Smooth muscle cell (in vitro differentiated cells): ENCODE results near the gene MAP3K12. TPM values are rescaled to one million over a fixed set of nuclear protein-coding genes. Genes with fewer than 3 reads are reported as not detected.

Experiments used
- DNase-seq: peaks from one replicate; lab custom pipeline; 2025; ENCODE audit not compliant: unreplicated experiment; lab: John Stamatoyannopoulos, UW
- H2AFZ ChIP-seq: fragments of 200-600 bp; sonication (generic); 2 replicates; pipeline ENCODE4 v1.6.0; 2016; ENCODE audit warnings: antibody characterized with exemption, low read depth, mild to moderate bottlenecking
- H3F3A ChIP-seq: fragments of 200-600 bp; sonication (generic); 2 replicates; pipeline ENCODE4 v1.6.0; 2017; ENCODE audit warnings: antibody characterized with exemption, low read depth
- H3K27ac ChIP-seq: fragments of 200-600 bp; sonication (generic); 2 replicates; pipeline ENCODE4 v1.5.1; 2016; ENCODE audit warnings: low read depth, mild to moderate bottlenecking
- H3K27me3 ChIP-seq: fragments of 200-600 bp; sonication (generic); 2 replicates; pipeline ENCODE4 v1.6.1; 2016; ENCODE audit warnings: low read depth, mild to moderate bottlenecking
- H3K36me3 ChIP-seq: fragments of 200-600 bp; sonication (generic); 2 replicates; pipeline ENCODE4 v1.5.1; 2016; ENCODE audit warnings: low read depth
- H3K4me1 ChIP-seq: fragments of 200-600 bp; sonication (generic); 2 replicates; pipeline ENCODE4 v1.5.1; 2016; ENCODE audit warnings: low read depth
- H3K4me2 ChIP-seq: fragments of 200-600 bp; sonication (generic); 2 replicates; pipeline ENCODE4 v1.6.0; 2016; ENCODE audit warnings: mild to moderate bottlenecking
- H3K4me3 ChIP-seq: fragments of 200-600 bp; sonication (generic); 2 replicates; pipeline ENCODE4 v1.5.1; 2016; ENCODE audit warnings: mild to moderate bottlenecking
- H3K79me2 ChIP-seq: fragments of 200-600 bp; sonication (generic); 2 replicates; pipeline ENCODE4 v1.6.0; 2016; ENCODE audit warnings: low read depth, mild to moderate bottlenecking
- H3K9ac ChIP-seq: fragments of 200-600 bp; sonication (generic); 2 replicates; pipeline ENCODE4 v1.6.0; 2016; ENCODE audit warnings: low read depth
- H3K9me3 ChIP-seq: fragments of 200-600 bp; sonication (generic); replicated peaks from 2 replicates; pipeline ENCODE4 v1.5.1; 2016; ENCODE audit warnings: low read depth
- H4K20me1 ChIP-seq: fragments of 200-600 bp; sonication (generic); 2 replicates; pipeline ENCODE4 v1.6.0; 2016; ENCODE audit warnings: low read depth
- WGBS: methylation state at CpG from one replicate; pipeline ENCODE4 v1.1.7; 2016; ENCODE audit warnings: low lambda C conversion rate; 5-methylcytosine and 5-hydroxymethylcytosine counted together
- polyA plus RNA-seq: library from polyadenylated mRNA; unstranded; fragments of >200 nt; fragmentation: Nextera tagmentation; extraction: Ambion mirVana; gene quantifications from 2 replicates; pipeline ENCODE4 v1.2.1, GENCODE V29; 2016
- total RNA-seq: library from RNA; depleted of rRNA; stranded (reverse); fragments of >200 nt; gene quantifications from 2 replicates; pipeline ENCODE4 v1.2.3, GENCODE V29; 2014
- TF ChIP-seq, protein P1 (sequence below): fragments of 200-600 bp; sonication (generic); IDR thresholded peaks from 2 replicates; pipeline ENCODE4 v1.5.1; 2017; ENCODE audit warnings: borderline replicate concordance, mild to moderate bottlenecking, antibody characterized with exemption; ENCODE audit not compliant: insufficient read depth, poor library complexity, severe bottlenecking

Gene MAP3K12
- total and polyA plus RNA-seq, 2 experiments from 2014 or later: 15.1 to 34.6 TPM

DNA sequence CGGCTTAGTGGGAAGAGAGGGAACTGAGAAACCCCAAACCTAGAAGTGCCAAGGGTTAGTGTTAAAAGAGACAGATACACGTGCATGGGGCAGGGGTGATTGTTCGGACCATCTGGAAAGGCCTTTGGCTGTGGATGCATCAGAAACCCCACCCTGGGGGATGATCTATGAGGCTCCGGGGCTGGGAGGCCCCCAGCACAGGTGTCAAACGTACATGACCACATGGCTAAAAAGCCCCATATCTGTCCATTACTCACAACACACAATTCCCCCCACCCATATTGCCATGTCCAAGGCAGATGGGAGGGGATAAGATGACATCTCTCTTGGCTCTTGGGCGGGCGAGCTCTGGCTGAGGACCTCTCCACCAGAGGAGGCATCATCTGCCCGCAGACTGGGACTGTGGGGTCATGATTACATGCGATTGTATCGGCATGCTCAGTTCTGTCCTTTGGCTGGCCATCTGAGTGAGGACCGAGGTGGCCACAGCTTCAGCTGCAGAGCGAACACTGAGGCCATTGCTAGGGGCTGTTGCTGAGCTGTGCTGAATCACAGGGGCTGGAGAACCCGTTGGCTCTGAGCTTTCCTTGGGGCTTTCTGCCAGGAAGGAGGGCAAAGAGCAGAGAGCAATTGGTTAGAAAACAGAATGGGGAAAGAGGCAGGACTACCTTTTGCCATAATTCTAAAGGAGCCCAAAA, 17.6 kb upstream of the MAP3K12 start:
- Histone ChIP-seq H4K20me1 (no peaks in the 10 kb centered on the region), H3K79me2 (no peaks in the 10 kb centered on the region), H2AFZ (no peak overlapping the region), H3K4me2 (no peak overlapping the region), H3K27me3 (no peaks in the 10 kb centered on the region), H3K4me3 (no peak overlapping the region), H3K36me3 (peaks cover 13% of the 10 kb centered on the region), H3K4me1 (no peaks in the 10 kb centered on the region), H3F3A (no peaks in the 10 kb centered on the region), H3K27ac (no peak overlapping the region), H3K9ac (no peak overlapping the region), H3K9me3 (no peaks in the 10 kb centered on the region)
- no peak for DNase-seq
- TF ChIP-seq, protein P1, sequence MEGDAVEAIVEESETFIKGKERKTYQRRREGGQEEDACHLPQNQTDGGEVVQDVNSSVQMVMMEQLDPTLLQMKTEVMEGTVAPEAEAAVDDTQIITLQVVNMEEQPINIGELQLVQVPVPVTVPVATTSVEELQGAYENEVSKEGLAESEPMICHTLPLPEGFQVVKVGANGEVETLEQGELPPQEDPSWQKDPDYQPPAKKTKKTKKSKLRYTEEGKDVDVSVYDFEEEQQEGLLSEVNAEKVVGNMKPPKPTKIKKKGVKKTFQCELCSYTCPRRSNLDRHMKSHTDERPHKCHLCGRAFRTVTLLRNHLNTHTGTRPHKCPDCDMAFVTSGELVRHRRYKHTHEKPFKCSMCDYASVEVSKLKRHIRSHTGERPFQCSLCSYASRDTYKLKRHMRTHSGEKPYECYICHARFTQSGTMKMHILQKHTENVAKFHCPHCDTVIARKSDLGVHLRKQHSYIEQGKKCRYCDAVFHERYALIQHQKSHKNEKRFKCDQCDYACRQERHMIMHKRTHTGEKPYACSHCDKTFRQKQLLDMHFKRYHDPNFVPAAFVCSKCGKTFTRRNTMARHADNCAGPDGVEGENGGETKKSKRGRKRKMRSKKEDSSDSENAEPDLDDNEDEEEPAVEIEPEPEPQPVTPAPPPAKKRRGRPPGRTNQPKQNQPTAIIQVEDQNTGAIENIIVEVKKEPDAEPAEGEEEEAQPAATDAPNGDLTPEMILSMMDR: no peak
- WGBS: 97% methylated on average over 13 of the region's 13 CpGs

DNA sequence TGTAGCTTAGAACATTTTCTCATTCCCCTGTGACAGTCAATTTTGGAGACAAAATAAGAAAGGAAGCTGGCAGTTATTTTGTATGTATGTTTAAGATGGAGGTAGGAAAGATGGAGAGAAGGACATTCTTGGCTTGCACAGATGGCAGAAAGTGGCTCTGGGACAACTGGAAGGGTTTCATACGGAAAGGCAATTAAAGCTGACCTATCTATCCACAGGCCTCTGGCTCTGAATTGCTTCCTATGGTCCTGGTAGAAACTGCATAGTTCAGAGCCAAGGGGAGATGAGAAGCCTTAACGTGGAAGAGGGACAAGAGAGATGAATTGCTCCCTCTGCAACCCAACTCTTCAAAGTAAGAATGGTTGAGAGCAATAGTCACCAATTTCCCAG, 16.0 kb upstream of the MAP3K12 start:
- Histone ChIP-seq H2AFZ (no peak overlapping the region), H3K9me3 (no peaks in the 10 kb centered on the region), H3K4me3 (no peak overlapping the region), H3K27me3 (no peaks in the 10 kb centered on the region), H4K20me1 (no peaks in the 10 kb centered on the region), H3K9ac (no peak overlapping the region), H3F3A (peaks cover 3% of the 10 kb centered on the region), H3K36me3 (peaks cover 7% of the 10 kb centered on the region), H3K4me1 (no peaks in the 10 kb centered on the region), H3K27ac (no peak overlapping the region), H3K79me2 (no peaks in the 10 kb centered on the region), H3K4me2 (no peak overlapping the region)
- 90% methylated on average over 2 of the region's 2 CpGs for WGBS
- no peak for DNase-seq
- TF ChIP-seq, protein P1: no peak

DNA sequence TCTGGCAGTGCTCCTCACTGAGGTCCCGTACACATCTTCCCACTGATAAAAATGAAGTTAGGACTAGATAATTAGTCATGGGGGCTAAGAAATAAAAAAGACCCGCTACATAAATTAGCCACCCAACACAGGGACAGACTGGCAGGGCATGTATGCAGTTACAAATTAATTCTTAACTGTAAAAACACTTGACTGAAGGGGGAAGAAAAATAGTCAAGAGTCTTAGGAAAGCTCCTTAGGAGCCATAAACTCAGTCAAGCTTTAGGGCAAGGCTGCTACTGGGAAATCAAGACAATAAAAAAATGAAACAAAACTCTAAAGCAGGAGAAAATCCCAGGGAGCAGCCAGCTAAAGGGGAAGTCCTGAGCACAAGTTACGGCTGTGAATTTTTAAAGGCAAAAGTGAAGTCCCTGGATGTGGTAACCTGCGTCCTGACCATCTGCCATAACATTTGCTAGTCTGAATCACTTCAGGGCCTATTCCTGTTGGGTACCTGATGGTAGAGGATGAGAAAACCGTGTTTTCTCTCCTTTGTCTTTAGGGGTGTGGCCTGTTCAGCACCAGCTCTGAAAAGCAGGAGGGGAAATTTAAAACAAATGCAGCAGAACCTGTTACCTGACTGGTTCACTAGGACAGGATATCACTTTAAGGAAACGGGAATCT, 15.5 kb upstream of the MAP3K12 start:
- no peak overlapping the region for H3K4me3 ChIP-seq
- no peaks in the 10 kb centered on the region for H3K4me1 ChIP-seq
- TF ChIP-seq, protein P1: no peak
- no peak overlapping the region for H3K4me2 ChIP-seq
- 94% methylated on average over 6 of the region's 6 CpGs for WGBS
- H2AFZ ChIP-seq: no peak overlapping the region
- H3K9me3 ChIP-seq: no peaks in the 10 kb centered on the region
- no peak overlapping the region for H3K27ac ChIP-seq
- H3F3A ChIP-seq: peaks cover 3% of the 10 kb centered on the region
- no peak overlapping the region for H3K9ac ChIP-seq
- H3K79me2 ChIP-seq: no peaks in the 10 kb centered on the region
- peaks cover 7% of the 10 kb centered on the region for H3K36me3 ChIP-seq
- DNase-seq: no peak
- H3K27me3 ChIP-seq: no peaks in the 10 kb centered on the region
- H4K20me1 ChIP-seq: no peaks in the 10 kb centered on the region
